Testis (tissue), 5 donors: ENCODE results near the gene SLC16A3. TPM values are rescaled to one million over a fixed set of nuclear protein-coding genes. Genes with fewer than 3 reads are reported as not detected.
A peak's percentile ranks its signal among the peaks of the same experiment; 100 is the strongest.

ENCODE experiments used
- DNase-seq: peaks from one replicate; pipeline ENCODE4 v3.0.0-alpha.2; 2019
- H3K27ac ChIP-seq, 2 donors: fragments of 200-600 bp; sonication (generic); one replicate each; pipeline ENCODE4 v1.5.1; 2019
- H3K27me3 ChIP-seq: fragments of 200-600 bp; sonication (generic); one replicate; pipeline ENCODE4 v1.5.1; 2019
- H3K36me3 ChIP-seq: fragments of 200-600 bp; sonication (generic); one replicate; pipeline ENCODE4 v1.5.1; 2017; ENCODE audit warnings: low read depth; ENCODE audit errors: missing control alignments
- H3K4me1 ChIP-seq: fragments of 200-600 bp; sonication (generic); one replicate; pipeline ENCODE4 v1.5.1; 2019
- H3K4me3 ChIP-seq, 2 donors: fragments of 200-600 bp; sonication (generic); one replicate each; pipeline ENCODE4 v1.5.1; 2017 to 2019
- H3K9me3 ChIP-seq: fragments of 200-600 bp; sonication (generic); one replicate; pipeline ENCODE4 v1.5.1; 2017
- POLR2A ChIP-seq: fragments of 450-650 bp; IDR thresholded peaks from one replicate; pipeline ENCODE4 v1.6.1; 2017; ENCODE audit warnings: antibody characterized with exemption, mild to moderate bottlenecking, moderate library complexity
- WGBS, 2 donors: methylation state at CpG; one replicate each; pipeline ENCODE4 v1.1.5; 2018; 5-methylcytosine and 5-hydroxymethylcytosine counted together
- intact Hi-C: fragments of 100-400 bp; cut with DNase I; formaldehyde crosslinking; loops from one replicate; pipeline ENCODE4 v1.15.1; 2023; ENCODE audit warnings: low total_unique reads
- long read RNA-seq, 2 donors: transcript quantifications; one replicate each; lab custom pipeline, GENCODE V29; 2026
- polyA plus RNA-seq: library from polyadenylated mRNA; stranded (reverse); fragments of 350-450 nt; fragmentation: Illumina TruSeq; extraction: RNeasy Lipid Tissue Mini Kit (QIAGEN cat#74804); gene quantifications from one replicate; pipeline ENCODE4 v1.2.3, GENCODE V29; 2014; ENCODE audit warnings: low read depth, low replicate concordance; ENCODE audit not compliant: insufficient read depth
- total RNA-seq, 2 donors: library from RNA; depleted of rRNA; stranded (reverse); fragments of >200 nt; gene quantifications; one replicate each; pipeline ENCODE4 v1.2.3, GENCODE V29; 2016
- TF ChIP-seq, protein P1 (sequence below), 3 experiments: fragments of 450-650 bp in 2 of 3; fragments of 200-600 bp in 1 of 3; sonication (generic) in 1 of 3; IDR thresholded peaks; one replicate each; pipeline ENCODE4 v1.5.1; 2016 to 2019; ENCODE audit warnings: antibody characterized with exemption in 3 of 3, mild to moderate bottlenecking in 2 of 3, moderate library complexity in 1 of 3

The SLC16A3 gene
- total RNA-seq (10 to 100 TPM; 67.7 to 71.4 TPM), polyA plus RNA-seq (70.6 TPM)
- long read RNA-seq, donor 1, full-length matches to known transcripts, result 5 of 5 reads
- long read RNA-seq, donor 1, partial matches to known transcripts, result 0 of 5 reads
- long read RNA-seq, donor 1, other reads (novel, unspliced or antisense), result 0 of 5 reads
- long read RNA-seq, donor 2, full-length matches to known transcripts, result 10 of 21 reads
- long read RNA-seq, donor 2, partial matches to known transcripts, result 11 of 21 reads
- long read RNA-seq, donor 2, other reads (novel, unspliced or antisense), result 0 of 21 reads

DNA sequence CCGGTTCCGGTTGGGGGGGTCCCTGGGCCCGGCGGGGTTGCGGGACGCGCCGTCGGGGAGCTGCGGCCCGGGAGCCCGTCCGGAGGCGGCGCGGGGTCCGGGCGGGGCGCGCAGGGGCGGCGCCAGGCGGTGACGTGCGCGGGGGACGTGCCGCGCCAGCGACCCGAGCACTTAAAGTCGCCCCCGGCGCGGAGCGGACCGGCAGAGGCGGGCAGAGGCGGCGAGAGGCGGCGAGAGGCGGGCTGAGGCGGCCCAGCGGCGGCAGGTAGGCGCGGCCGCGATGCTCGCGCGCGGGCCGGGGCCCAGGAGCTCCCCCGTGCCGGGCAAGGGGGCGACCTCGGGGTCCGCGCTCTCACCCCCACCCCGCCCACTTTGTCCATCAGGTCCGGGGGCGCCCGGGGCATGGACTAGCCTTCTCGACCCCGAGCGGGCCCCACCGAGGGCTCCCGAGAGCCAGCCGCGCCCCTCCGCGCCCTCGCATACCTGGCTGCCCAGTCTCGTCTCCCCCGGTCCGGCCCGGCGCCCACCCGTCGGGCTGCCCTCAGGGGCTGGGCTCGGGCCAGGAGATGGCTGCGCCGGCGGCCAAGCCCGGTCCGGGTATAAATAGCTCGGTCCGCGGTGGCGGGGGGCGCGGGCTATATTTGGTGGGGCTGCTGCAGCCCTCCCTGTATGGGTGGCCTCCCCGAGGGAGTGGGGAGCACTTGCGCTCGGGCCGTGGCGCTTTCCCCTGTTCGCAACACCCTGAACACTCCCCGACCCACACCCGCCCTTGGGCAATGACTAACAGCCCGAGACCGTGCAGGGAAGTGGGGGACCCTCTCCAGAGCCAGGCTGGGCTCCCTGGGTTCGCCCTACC is at the start of gene SLC16A3:
SLC16A3 (plus strand) TSS at position 201 of the 856 bp plus-strand sequence. CDS start 6,967 bp downstream, outside the sequence.
- DNase-seq, result peak; percentile 57
- Histone ChIP-seq H3K4me1 (peaks cover 40% of the 10 kb centered on the region), H3K27me3 (no peaks in the 10 kb centered on the region), H3K27ac (peak within 1 kb of the TSS; percentile 90 to 94), H3K36me3 (no peaks in the 10 kb centered on the region), H3K4me3 (peak within 1 kb of the TSS; percentile 51 to 77), H3K9me3 (no peaks in the 10 kb centered on the region)
- intact Hi-C loops, result no loop called here
- WGBS, 2 donors, result 2 to 5% methylated on average over 10 to 59 of the region's 105 CpGs
- TF ChIP-seq, protein P1, sequence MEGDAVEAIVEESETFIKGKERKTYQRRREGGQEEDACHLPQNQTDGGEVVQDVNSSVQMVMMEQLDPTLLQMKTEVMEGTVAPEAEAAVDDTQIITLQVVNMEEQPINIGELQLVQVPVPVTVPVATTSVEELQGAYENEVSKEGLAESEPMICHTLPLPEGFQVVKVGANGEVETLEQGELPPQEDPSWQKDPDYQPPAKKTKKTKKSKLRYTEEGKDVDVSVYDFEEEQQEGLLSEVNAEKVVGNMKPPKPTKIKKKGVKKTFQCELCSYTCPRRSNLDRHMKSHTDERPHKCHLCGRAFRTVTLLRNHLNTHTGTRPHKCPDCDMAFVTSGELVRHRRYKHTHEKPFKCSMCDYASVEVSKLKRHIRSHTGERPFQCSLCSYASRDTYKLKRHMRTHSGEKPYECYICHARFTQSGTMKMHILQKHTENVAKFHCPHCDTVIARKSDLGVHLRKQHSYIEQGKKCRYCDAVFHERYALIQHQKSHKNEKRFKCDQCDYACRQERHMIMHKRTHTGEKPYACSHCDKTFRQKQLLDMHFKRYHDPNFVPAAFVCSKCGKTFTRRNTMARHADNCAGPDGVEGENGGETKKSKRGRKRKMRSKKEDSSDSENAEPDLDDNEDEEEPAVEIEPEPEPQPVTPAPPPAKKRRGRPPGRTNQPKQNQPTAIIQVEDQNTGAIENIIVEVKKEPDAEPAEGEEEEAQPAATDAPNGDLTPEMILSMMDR (IDR thresholded peaks at IDR 0.05), result no peak
- no peak for TF ChIP-seq POLR2A

DNA sequence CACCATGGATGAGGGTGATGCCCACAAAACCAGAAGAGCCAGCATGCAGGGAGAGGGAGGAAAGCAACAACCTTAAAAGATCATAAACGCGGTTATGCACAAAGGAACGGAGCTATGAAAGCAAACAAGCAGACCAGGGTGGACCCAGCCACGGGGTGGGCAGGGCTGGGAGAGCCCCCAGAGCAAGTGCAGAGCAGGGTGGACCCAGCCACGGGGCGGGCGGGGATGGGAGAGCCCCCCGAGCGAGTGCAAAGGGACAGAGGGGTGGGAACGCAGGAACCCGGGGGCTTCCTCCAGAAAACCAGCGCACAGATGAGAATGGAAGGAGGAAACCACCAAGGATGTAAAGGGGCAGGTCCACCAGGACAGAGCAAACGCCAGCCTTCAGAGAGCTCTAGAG is 49.4 kb upstream of the SLC16A3 start:
- no peaks in the 10 kb centered on the region for H3K27me3 ChIP-seq
- peaks cover 3% of the 10 kb centered on the region for H3K36me3 ChIP-seq
- intact Hi-C loops, result no loop called here
- WGBS, 2 donors, result 85% methylated on average over 12 to 13 of the region's 13 CpGs
- H3K4me3 ChIP-seq, result no peak overlapping the region
- H3K4me1 ChIP-seq, result peaks cover 10% of the 10 kb centered on the region
- no peaks in the 10 kb centered on the region for H3K9me3 ChIP-seq
- no peak overlapping the region for H3K27ac ChIP-seq
- TF ChIP-seq, protein P1 (IDR thresholded peaks at IDR 0.05), result no peak
- no peak for TF ChIP-seq POLR2A
- no peak for DNase-seq

DNA sequence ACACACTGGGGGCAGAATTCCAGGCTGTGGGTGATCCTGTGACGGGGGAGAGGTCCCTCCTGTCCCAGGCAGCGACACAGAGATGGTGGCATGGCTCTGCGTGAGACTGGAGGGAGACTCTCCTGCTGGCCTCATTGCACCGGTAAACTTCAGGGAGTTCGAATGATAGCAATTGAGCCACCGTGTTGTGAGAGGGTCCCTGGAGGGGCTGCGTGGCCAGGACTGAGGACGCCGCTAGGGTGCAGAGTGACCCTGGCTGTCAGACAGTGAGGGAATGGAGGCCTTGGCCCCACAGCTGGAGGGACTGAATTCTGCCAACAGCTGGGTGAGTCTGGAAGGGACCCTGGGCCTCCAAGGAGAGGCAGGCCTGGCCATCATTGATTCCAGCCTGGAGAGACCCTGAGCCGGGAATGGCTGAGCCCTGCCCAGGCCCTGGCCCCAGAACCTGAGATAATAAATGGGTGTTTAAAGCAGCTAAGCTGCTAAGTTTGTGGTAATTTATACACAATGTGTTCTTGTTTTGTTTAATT is 48.8 kb upstream of the SLC16A3 start:
- intact Hi-C loops, result no loop called here
- Histone ChIP-seq H3K27me3 (no peaks in the 10 kb centered on the region), H3K27ac (no peak overlapping the region), H3K9me3 (no peaks in the 10 kb centered on the region), H3K4me1 (peaks cover 10% of the 10 kb centered on the region), H3K4me3 (no peak overlapping the region), H3K36me3 (no peaks in the 10 kb centered on the region)
- DNase-seq, result no peak
- no peak for TF ChIP-seq POLR2A
- TF ChIP-seq, protein P1 (IDR thresholded peaks at IDR 0.05), result no peak
- 61 to 72% methylated on average over 9 to 10 of the region's 10 CpGs for WGBS, 2 donors

DNA sequence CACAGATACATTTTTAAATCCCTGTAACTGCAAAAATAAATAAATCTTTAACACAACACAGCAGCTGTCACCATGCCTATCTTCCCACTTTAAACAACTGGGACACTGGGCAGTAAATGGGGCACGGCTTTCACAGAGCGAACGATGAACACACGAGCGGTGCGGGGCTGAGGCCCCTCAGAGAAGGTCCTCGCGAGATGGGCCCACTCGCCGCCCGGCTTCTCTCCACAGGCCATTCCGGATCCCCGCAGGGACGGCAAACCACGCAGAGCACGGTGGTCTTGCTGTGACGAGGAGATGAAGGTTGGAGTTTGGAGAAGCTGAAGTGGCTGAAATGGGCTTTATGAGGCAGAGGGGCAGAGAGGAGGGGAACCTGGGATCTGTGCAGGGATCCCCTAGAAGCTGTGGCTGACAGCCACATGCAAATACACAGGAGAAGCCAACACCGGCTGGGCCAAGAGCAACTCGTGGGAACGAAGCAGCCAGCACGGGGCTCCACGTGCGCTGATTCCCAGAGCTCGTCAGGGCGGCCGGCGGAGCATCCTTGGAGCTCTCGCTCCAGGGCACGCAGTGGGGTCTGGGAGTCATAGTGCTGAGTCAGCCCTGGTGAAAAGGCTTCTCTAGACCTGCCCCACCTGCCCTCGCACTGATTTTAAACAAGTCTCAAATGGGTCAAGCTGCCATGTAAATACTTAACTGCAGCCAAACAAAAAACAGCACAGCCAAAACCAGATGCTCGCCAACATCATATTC is 47.9 kb upstream of the SLC16A3 start:
- TF ChIP-seq, protein P1 (IDR thresholded peaks at IDR 0.05), result no peak
- no peak for TF ChIP-seq POLR2A
- Histone ChIP-seq H3K4me1 (peaks cover 10% of the 10 kb centered on the region), H3K27me3 (no peaks in the 10 kb centered on the region), H3K36me3 (no peaks in the 10 kb centered on the region), H3K27ac (no peak overlapping the region), H3K9me3 (no peaks in the 10 kb centered on the region), H3K4me3 (no peak overlapping the region)
- DNase-seq, result peak; percentile 67
- WGBS, 2 donors, result 81 to 86% methylated on average over 22 to 31 of the region's 31 CpGs
- intact Hi-C loops, result no loop called here
